ENCODE results near the gene DENND5A. TPM values are rescaled to one million over a fixed set of nuclear protein-coding genes. Genes with fewer than 3 reads are reported as not detected.

The DENND5A gene
- polyA plus RNA-seq, 1 donor: 28.5 TPM

DNA sequence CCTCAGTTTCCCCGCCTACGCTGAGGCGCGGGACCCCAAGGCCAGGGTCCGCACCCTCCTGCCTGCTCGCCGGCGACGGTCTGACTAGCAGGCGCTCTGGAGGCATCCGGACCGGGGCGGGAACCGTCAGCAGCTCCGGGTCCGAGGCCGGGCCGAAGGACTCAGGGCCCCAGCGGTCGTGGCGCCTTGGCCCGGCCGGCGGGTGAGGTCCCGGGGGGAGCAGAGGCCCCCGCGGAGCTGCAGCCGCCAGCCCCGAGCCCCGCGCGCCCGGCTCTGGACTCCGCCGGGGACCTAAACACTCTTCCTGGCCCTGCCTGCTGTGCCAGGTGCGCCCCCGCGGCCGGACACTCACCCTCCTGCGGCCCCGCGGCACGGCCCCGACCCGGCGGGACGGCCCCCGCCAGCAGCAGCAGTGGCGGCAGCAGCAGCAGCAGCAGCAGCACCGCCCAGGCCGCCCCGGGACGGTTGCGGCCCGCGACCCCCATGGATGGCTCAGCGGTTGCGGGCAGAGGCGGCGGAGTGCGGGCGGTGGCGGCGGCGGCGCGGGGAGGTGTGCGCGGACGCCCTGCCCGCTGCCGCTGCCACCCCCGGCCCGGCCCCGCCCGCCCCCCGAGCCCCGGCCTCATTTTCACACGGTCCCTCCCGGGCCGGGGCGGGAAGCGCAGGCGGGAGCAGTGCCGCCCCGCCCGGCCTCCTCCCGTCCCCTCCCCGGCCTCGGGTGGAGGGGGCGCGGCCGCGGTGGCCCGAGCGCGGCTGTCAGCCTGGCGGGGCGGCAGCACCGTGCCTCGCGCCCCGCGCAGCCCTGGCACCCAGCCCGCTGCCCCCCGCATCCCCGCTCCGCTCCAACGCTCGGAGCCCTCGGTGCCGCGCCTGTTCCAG, 173.9 kb downstream of the DENND5A start, which contains the start of gene SCUBE2:
SCUBE2 (minus strand) TSS at position 556 of the 879 bp plus-strand sequence; CDS start at position 485, 71 bp downstream.
- Histone ChIP-seq H3K27ac (ENCODE audit: low read length) (no peak within 1 kb of the TSS), H3K36me3 (ENCODE audit: control insufficient read depth, insufficient read depth, low read length) (no peaks in the 10 kb centered on the region), H3K4me3 (ENCODE audit: low read length) (peak within 1 kb of the TSS; percentile 30), H3K9me3 (ENCODE audit: control insufficient read depth, low read depth, low read length) (no peaks in the 10 kb centered on the region), H3K27me3 (ENCODE audit: control insufficient read depth, insufficient read depth, low read length) (peaks cover 8% of the 10 kb centered on the region), H3K4me1 (ENCODE audit: control insufficient read depth, insufficient read depth, low read length) (peaks cover 24% of the 10 kb centered on the region)
- DNase-seq: peak in 1 of 2 donors; percentile 24
- WGBS (ENCODE audit: insufficient coverage, low lambda C conversion rate): no CpG with 5 or more reads among the region's 113 CpGs

DNA sequence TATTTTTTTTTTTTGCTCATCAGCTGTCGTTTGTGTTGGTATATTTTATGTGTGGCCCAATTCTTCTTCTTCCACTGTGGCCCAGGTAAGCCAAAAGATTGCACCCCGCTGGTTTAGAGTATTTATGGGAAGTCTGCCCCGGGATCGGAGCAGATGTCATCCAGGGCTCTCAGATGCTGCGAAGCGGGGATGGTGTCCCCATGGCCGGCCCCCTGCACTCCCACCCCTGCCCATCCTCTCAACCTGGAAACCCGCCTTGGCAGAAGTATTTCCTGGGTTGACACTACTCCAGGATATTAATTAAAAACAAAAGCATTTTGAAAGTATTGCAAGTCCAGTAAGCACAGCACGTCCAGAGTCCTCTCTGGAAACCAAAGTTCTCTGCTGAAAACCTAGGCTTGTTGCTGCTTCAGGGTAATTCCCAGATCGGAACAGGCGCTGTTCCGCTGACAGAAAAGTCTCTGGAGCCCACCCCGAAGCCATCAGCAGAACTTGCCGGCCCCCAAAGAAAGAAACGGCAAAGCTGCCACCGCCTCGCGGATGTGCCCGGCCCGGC, 174.6 kb downstream of the DENND5A start:
- Histone ChIP-seq H3K36me3 (ENCODE audit: control insufficient read depth, insufficient read depth, low read length) (no peaks in the 10 kb centered on the region), H3K4me3 (ENCODE audit: low read length) (peak overlapping the region; percentile 30), H3K27me3 (ENCODE audit: control insufficient read depth, insufficient read depth, low read length) (peaks cover 8% of the 10 kb centered on the region), H3K9me3 (ENCODE audit: control insufficient read depth, low read depth, low read length) (no peaks in the 10 kb centered on the region), H3K4me1 (ENCODE audit: control insufficient read depth, insufficient read depth, low read length) (peaks cover 24% of the 10 kb centered on the region), H3K27ac (ENCODE audit: low read length) (no peak overlapping the region)
- WGBS (ENCODE audit: insufficient coverage, low lambda C conversion rate): no CpG with 5 or more reads among the region's 20 CpGs
- DNase-seq: peak in 1 of 2 donors; percentile 21

GRCh38 chr11:9089636-9090035, 175.5 kb downstream of the DENND5A start:
- H3K27me3 ChIP-seq (ENCODE audit: control insufficient read depth, insufficient read depth, low read length): peaks cover 8% of the 10 kb centered on the region
- H3K27ac ChIP-seq (ENCODE audit: low read length): no peak overlapping the region
- WGBS (ENCODE audit: insufficient coverage, low lambda C conversion rate): no CpG with 5 or more reads among the region's 6 CpGs
- peaks cover 24% of the 10 kb centered on the region for H3K4me1 ChIP-seq (ENCODE audit: control insufficient read depth, insufficient read depth, low read length)
- no peak overlapping the region for H3K4me3 ChIP-seq (ENCODE audit: low read length)
- DNase-seq: peak in 1 of 2 donors; percentile 12
- H3K9me3 ChIP-seq (ENCODE audit: control insufficient read depth, low read depth, low read length): no peaks in the 10 kb centered on the region
- H3K36me3 ChIP-seq (ENCODE audit: control insufficient read depth, insufficient read depth, low read length): no peaks in the 10 kb centered on the region

DNA sequence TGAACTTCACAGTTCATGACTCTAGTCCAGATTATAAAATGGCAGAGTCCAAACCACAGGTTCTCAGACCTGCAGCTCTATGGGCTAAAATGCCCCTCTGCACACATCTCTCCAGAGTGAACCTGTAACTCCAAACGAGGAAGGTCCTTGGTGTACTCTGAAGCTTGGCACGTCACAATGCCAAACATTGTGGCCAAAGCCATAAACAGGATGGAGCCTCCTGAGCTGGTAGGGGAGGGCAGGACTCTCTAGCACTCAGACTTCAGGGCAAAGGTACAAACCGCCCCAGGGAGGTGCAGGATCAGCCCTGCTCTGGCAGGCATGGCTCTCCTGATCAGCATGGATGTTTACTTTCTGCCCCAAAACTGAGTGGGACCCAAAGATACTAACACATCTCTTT, 176.1 kb downstream of the DENND5A start:
- DNase-seq: peak; percentile 48 to 76
- Histone ChIP-seq H3K27ac (ENCODE audit: low read length) (no peak overlapping the region), H3K9me3 (ENCODE audit: control insufficient read depth, low read depth, low read length) (no peaks in the 10 kb centered on the region), H3K27me3 (ENCODE audit: control insufficient read depth, insufficient read depth, low read length) (peaks cover 8% of the 10 kb centered on the region), H3K4me3 (ENCODE audit: low read length) (no peak overlapping the region), H3K36me3 (ENCODE audit: control insufficient read depth, insufficient read depth, low read length) (no peaks in the 10 kb centered on the region), H3K4me1 (ENCODE audit: control insufficient read depth, insufficient read depth, low read length) (peaks cover 24% of the 10 kb centered on the region)
- no CpG with 5 or more reads among the region's 3 CpGs for WGBS (ENCODE audit: insufficient coverage, low lambda C conversion rate)

Other genes starting within 250 kb of the DENND5A start
- 10.7 TPM for gene SCUBE2, start 173.8 kb downstream of the DENND5A start, polyA plus RNA-seq
- 33.0 TPM for gene TMEM41B, start 49.2 kb upstream of the DENND5A start, polyA plus RNA-seq
- 96.8 TPM for gene IPO7, start 119.3 kb upstream of the DENND5A start, polyA plus RNA-seq
- 21.2 TPM for gene ZNF143, start 195.7 kb upstream of the DENND5A start, polyA plus RNA-seq